Measurements from ENCODE around the gene B3GAT1.

The B3GAT1 gene

DNA sequence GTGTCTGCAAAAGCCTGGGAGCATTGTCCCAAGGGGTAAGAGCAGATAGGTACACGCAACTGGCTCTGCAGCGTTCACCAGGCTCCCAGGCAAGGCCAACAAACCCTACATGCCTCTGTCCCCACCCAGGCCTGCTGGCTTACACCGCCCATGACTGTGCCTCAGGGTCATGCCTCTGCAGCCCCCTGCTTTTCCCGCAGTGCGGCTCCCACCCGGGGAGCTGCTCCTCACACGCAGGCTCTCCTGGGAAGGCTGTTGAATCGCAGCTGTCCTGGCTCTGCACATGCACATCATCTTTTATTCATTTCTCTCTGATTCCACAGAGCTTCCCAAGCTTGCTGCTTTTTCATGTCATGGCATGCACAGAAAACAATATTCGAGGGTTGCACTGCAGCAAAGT is 29.2 kb upstream of the B3GAT1 start:
- DNase-seq (ENCODE audit: low read depth in 2 of 2): no peak

DNA sequence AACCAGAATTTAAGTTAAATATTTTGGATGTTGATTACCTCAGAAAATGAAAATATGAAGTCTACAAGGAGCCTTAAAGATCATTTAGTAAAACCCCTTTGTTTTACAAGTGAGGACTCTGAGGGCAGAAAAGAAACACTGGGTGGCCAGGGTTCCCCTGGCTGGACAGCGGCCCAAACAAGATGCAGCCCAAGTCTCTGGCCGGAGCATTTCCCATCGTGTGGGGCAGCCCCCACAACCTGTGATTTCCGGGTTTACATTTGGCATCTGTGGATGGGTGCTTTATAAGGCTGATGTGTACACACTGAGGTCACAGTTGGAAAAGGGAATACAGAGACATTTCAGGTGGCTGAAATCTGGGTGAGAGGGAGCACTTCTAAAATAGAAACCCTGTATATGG is 28.8 kb upstream of the B3GAT1 start:
- no peak for DNase-seq (ENCODE audit: low read depth in 2 of 2)

DNA sequence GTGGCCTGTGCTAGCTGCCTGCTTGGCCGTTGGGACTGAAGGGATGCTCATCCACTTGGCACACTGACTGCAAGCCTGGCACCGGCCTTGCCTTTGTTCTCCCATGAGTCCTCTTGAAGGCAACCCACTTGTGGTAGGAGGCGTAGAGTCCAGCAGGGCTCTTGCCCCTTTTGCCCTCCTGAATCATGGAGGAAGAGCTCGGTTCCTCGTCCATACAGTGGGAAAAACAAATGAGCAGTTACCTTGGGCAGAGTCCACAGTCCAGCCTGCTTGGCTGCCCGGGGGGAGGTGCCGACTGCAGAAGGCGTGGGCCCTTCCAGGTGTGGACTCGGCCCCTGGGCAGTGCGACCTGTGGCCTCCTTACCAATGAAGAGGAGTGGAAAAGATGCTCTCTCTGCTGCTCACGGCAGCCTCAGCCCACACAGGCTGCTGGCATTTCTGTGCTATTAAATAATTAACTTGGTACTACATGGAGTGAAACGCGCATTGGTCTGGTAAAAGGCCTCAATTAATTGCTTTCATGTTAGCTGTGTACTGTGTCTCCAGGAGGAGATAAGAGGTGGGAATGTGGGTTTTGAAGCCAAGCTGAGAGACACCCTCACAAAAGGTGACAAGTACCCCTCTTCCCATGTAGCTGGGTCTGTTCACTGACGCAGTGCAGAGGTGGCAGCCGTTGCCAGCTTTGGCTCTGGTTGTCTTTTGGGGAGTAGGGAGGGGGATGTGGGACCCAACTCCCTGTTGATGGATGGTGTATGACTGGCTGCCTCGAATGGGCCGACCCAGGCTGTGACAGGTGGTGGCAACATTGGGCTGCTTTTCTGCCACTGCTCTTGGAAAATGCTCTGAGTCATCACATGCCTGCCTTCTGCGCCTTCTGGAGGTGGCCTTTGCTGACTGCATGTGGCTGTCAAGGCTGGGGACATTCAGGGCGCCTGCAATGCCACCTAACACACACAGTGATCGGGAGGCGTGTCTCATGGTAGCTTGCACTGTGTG is 26.8 kb upstream of the B3GAT1 start:
- no peak for DNase-seq (ENCODE audit: low read depth in 2 of 2)

DNA sequence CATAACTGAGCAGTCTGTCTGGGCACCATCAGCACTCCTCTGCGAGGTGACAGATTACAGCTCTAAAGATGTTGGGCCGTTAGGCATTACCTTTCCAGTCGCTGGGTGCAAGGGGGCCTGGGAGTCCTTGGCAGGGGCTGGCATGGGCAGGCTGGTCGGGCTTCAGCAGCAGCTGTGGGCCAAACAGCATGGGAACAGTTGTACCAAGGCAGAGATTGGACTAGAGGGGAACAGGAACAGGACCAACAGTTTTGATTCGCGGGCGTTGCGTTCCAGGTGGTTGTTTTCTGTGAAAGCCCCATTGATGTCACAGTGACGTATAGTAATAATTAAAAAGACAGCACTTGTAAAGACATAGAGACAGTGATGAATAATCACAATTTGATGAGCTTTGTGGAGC is 25.8 kb upstream of the B3GAT1 start:
- no peak for DNase-seq (ENCODE audit: low read depth in 2 of 2)

DNA sequence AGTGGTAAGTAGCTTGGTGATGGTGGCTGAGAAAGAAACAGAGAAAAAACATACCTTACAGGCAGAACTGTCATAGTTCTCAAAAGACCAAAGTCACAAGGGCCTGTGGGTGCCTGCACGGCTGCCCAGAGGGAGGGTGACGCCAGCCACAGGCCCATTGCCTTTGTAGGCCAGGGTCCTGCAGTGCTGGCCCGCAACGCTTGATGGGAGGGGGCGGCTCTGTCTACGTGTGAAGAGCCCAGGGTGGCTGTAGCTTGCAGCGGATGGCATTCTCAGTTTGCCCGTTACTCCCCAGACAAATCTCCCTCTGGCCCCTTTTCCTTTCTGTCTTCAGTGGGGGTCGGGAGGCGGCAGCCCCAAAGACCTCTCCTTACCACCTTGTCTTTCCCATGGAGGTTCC is 24.7 kb upstream of the B3GAT1 start:
- no peak for DNase-seq (ENCODE audit: low read depth in 2 of 2)

DNA sequence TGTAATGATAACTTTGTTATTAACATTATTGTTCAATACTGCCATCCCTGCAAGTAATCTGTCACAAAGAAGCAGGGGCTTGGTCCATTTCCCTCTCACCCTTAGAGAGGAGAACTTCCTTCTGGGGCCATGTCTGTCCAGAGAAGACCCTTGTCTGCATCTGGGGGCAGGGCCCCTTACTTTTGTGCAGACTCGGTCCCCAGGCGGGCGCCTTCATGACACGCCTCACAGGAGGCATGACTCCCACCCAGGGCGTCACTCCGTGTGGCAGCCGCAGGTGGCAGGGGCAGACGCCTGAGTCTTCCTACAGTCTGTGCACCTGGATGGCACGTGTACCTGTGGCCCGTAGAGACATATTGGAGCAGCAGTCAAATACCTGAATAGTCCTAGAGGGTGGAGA is 21.8 kb upstream of the B3GAT1 start:
- no peak for DNase-seq (ENCODE audit: low read depth in 2 of 2)

DNA sequence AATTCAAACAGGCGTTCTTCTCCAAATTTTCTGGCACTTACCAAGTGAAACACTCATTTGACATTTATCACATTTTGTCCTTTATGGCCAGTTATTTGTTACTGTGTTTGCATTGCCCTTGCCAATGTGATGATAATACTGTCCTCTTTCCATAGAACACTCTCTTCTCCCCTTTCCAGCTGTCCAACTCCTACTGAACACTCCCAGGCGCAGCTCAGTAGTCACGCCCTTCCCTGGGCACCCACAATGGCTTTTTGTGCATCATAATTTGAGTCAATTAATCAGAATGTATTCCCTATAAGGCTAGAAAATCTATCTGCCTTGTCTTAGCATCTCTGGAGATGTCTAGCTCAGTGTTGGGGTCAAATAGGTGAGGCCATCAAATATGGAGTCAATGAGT is 21.2 kb upstream of the B3GAT1 start:
- DNase-seq (ENCODE audit: low read depth in 2 of 2): no peak

DNA sequence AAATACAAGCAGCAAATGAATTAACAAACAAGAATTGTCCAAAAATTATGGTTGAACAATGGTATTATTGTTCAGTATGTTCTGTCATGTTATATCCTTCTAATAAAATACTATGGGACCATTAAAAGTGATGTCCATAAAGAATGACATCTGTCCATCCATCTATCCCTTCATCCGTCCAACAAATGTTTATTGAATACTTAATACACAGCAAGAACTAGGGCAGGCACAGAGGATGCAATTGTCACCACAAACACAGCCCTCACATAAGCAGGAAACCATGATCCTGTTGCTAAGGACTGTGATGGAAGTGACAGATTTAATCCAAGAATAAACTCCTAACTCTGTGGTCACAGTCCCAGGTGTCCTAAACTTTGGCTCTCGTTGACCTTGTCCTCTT is 20.7 kb upstream of the B3GAT1 start:
- no peak for DNase-seq (ENCODE audit: low read depth in 2 of 2)

DNA sequence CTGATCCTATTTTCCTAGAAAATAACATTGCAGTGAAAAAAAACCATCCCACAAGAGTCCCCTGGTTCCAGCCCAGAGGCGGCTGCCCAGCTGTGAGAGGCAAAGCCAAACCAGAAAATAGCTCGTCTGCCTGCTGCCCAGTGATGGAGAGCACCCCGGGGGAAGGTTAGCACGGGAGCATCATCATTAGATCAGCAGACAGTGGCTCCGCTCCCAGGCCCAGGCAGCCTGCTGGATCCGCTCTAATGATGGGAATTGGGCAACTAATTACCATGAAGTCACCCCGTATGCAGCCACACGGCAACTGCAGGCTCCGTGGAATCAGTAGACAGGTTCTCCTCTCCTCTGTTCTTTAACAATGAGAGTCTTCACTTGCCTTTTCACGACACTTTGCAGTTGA is 17.1 kb upstream of the B3GAT1 start:
- no peak for DNase-seq (ENCODE audit: low read depth in 2 of 2)

DNA sequence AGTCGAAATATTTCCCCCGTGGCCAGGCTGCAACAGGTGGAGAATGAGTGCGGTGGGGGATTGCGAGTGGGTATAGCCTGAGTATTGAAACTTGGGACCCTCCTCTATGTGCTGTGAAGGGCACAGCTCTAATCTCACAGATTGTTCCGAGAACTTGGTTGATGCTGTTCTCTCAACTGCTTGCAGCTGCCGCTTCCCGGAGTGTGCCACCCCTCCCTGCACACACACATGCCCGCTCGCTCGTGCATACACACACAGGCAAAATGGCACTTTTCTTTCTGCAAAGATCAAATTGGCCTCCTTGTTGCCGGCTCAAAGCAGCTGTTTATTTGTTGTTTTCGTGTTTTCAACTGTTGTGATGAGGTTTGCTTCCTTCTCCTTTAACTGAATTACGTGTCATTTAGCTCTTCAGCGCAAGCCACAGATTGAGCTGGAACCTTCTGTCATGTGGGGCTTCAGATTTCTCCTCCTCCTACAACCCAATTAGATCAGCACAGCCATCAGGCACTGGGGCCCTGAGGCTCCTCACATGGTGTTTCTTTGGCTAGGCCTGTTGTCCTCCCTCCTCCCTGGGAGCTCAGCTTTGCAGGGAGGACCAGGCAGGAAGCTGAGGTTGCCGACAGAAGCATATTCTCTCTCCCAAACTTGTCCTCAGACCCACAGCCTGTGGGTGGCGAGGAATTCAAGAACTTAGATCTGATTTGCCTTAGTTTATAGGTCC is 13.9 kb upstream of the B3GAT1 start:
- DNase-seq (ENCODE audit: low read depth in 2 of 2): no peak

DNA sequence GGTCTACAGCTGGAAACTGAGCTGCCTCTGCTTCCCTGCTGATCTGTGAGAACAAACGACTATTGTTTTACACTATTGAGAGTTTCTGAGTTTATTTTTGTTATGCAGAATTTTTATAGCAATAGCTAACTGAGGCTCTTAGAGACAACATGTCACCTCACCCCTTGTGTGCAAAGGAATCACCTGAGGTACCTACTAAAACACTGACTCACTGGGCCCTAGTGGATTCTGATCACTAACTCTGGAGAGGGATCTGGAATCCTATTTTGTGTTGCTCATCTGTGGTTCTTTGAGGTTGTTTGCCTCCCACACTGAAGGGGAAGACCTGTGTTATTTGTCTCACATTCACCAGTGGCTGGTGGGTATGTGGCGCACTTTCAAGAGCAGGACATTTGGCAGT is 13.4 kb upstream of the B3GAT1 start:
- no peak for DNase-seq (ENCODE audit: low read depth in 2 of 2)

DNA sequence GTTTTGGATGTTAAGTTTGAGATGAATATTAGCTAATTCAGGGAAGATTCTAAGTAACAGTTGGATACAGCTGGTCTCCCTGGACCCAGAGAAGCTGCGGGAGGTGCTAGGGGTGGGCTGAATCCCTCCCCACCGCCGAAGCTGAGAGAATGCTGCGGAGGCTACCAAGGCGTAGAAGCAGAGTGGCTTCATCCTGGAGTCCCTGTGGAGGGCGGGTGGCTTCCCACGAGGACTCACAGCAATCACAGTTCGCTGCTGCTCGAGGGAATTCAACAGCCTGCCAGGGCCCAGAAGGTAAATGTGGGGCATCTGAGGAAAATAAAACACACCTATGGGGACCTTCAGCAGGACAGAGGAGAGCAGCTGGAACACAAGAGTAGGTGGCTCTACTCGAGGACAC is 11.1 kb upstream of the B3GAT1 start:
- no peak for DNase-seq (ENCODE audit: low read depth in 2 of 2)

DNA sequence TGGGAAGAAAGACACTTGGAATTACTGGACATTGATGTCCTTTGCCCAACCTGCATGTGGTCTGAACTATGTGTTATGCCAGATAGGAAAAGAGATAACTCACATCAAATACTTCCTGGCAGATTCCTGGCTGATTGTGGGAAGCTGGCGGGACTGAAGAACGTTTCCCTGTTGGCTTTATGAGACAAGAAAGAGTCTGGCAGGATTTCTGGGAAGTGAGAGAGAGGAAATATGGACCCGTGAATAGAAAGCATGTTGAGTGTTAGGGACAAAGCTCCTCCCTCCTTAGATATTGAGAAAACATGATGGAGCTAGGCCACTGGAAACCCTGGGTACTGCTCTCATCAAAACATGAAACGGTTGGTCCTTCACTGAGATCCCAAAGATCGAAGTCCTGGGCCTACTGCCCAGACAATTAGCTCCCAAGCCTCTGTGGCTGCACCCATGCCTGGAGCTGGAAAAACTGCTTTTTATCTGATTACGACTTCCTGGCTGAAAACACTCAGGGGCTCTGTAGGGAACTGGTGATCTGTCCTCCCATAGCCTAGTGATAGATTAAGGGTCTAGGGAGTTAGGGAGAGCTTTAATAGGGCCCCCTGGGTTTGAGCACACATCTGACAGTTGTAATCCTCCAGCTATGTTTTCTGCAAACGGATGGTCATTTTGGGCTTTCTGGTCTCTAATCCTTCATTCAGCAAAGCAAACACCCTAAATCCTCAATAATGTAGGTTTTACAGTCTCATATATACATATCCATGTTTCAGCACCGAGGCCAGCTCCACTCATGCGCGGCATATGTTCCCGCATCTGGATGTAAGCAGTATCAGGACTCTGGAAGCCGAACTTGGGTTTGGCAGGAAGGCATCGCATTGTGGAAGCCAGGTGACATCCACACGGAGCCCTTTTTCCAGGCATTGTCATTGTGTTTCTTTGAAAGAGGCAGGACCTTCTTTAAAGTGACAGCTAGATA is 6.1 kb upstream of the B3GAT1 start:
- DNase-seq (ENCODE audit: low read depth in 2 of 2): no peak

DNA sequence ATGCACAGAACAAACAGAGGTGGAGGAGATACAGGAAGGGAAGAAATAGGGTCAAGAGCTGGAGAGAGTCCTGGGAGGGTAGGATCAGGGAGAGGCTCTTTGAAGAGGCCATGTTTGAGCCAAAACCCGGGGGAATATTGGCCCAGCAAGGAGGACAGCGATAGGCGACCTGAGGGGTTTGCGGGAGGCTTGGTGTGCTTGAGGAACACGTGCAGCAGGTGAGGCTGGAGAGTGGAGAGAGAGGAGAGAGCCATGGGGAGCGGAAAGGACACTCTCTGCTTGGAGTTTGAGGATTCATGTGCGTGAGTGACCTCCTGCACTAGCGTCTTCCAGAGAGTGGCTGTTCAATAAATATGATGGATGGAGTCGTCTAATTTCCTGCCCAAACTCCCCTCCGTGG is 4.7 kb upstream of the B3GAT1 start:
- no peak for DNase-seq (ENCODE audit: low read depth in 2 of 2)

DNA sequence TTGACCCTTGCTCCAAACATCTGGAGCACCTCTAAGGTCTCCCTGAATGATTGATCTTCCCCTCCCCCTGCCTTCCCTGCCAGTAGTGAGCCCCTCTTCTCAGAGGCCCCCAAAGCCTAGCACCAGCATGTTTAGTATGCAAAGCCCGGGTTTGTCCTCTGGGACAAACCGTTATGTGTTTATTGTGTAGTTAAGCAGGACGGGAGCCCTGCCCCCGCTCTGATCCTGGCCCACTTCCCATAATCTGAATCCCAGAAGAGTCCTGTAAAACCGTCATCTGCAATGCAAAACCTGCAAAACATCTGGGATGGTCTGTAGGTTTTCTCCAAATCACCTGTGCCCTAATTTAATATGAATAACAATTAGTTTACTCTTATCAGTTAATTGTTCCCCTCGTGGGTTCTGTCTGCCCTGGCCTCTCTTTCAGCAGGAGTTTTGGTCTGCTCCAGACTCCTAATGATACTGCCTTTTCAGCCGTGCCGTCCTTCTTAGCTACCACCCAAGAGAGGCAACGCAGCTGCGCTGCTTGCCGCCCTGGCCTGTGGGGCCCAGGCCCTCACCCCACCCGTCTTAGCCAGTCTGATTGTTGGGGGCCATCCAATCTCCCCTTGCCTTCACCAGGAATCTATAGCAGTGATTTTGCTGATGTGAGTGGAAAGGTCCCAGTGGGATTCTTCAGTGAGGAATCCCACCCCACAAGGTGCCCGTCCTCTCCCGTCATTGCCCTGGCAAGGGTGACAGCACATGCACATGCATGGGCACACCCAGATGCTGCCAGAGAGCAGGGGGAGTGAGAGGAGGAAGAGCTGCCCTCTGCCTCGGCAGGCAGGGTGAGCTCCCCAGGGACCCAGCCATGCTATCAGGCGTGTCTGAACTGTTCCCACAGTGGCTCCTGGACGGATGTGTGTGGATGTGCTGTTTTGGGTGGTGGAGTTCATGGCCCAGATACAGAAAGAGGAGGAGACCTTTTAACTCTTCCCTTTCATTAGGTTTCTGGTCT is 3.0 kb upstream of the B3GAT1 start:
- no peak for DNase-seq (ENCODE audit: low read depth in 2 of 2)

DNA sequence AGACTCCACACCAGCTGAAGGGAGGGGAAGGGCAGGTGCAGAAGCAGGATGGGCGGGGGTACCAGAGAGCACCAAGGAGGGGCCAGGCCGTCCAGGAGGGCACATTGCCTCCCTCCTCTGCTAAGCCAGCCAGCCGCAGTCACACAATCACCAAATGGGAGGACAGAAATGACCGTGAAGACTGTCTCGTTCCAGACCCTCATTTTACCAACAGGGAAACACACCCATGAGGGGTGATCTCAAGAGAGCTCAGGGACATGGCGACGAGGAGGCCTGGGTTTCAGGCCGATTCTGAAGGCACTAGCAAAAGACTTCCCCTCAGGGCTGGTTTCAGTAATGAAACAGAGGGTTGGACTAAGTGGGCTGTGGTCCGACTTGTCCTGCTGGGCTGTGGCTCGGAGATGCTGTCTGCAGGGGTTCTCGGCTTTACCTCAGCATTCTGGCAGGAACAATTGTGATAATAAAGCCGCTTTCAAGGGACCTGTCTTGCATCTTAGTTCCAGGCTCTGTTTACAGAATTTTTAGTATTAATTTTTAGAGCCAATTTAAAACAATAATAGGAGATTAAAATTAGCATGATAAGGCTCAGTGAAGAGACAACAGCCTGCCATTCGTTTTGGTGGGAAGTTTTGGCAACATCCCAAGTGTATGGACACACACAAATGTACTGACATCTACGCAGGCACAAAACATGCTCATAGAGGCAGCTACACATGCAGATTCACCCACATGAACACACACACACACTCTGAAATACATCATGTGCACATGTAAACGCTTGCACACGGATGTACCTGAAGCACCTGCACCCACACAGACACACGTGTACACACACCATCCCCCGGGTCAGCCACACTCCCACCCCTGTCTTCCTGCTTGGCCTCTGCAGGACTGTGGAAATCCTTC is 2.0 kb upstream of the B3GAT1 start:
- DNase-seq (ENCODE audit: low read depth in 2 of 2): no peak

DNA sequence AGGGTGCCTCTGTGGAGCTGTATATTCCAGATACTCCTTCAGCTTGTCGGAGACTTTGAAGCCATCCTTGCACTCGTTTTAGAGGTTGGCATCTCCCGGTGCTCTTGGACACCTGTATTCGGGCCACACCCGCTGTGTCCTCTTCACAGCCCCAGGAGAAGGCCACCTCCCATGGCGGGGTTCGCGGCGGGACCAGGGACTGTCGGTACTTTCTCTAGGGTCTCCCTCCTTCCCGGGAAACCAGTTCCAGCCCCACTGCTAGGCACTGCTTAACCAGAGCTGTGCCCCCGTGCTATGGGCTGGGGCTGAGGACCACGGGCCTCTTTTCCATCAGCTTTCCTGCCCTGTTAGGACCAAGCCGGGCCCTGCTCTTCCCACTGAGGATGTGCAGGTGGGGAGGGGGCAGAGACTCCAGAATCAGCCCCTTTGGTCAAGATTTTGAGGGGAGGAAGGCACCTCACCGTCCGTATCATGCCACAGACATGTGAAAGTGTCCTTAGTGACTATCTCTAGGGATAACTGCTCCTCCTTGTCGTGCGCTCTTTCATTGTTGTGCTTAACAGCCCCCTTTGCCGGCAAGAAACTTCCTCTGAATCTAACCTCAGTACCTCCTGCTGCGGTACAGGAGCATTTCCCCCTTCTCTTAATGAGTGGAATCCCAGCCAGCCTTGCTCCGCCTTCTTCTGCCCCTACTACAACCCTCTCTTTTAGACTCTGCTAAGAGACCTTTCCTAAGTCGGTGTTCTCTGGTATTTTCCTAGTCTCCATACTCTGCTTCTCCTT is 1.2 kb upstream of the B3GAT1 start:
- no peak for DNase-seq (ENCODE audit: low read depth in 2 of 2)

DNA sequence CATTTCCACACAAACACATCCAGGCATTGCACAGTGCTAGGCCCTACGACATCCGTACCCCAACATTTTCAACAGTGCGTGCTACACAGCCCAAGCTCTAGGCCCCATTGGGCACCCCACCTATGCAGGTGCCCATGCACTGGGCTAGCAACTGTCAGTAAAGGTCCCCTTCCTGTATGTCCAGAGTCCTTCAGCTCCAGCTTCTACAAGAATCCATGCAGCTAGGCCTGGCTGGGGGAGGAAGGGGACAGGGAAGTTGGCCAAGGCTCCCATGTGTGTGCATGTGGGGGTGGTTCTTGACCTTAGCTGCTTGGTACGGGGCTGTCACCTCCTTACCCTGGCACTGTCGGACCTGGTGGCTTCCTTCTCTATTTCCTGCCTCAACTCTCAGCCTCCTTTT is 1.3 kb downstream of the B3GAT1 start:
- DNase-seq (ENCODE audit: low read depth in 2 of 2): no peak

Measured in stimulated activated CD4-positive, alpha-beta T cell treated with anti-CD3 and anti-CD28 coated beads, Interleukin-15, amount 100 ng/mL, for 48 hours (primary cell).